Endothelial cell of umbilical vein (primary cell): ENCODE measurements around the gene CHST11. TPM values are rescaled to one million over a fixed set of nuclear protein-coding genes. Genes with fewer than 3 reads are reported as not detected.

Experiments used
- BruUV-seq: library from RNA; stranded (reverse); fragments of 400-500 nt; replicated peaks from 2 replicates; lab custom pipeline; 2021; lab: Mats Ljungman, UMichigan
- CTCF ChIA-PET: fragments of 300-600, 350-600 bp; sonication (Branson Sonifier 250); formaldehyde crosslinking; loops from one replicate; lab custom pipeline; 2021; ENCODE audit warnings: antibody characterized with exemption, inconsistent platforms; lab: Charles Lee
- POLR2A ChIA-PET: fragments of 300-600, 350-600 bp; sonication (Branson Sonifier 250); formaldehyde crosslinking; loops from one replicate; lab custom pipeline; 2021; ENCODE audit warnings: antibody characterized with exemption, inconsistent platforms; lab: Charles Lee
- DNase-seq: peaks from one replicate; pipeline ENCODE4 v3.0.0-alpha.2; 2011; ENCODE audit warnings: low read depth, low spot score
- FAIRE-seq: peaks from 2 replicates; lab custom pipeline; 2011; peaks lifted over from hg19 to GRCh38; lab: Jason Lieb, UNC
- H2AFZ ChIP-seq: 2 replicates; pipeline ENCODE4 v1.6.0; 2012; ENCODE audit warnings: low read depth, low read length, control low read depth, inconsistent platforms
- H3K27ac ChIP-seq: 2 replicates; pipeline ENCODE4 v1.5.1; 2011; ENCODE audit warnings: low read depth, mild to moderate bottlenecking, control low read depth, low read length, moderate library complexity; ENCODE audit not compliant: insufficient read depth
- H3K27me3 ChIP-seq, 2 experiments: 2 replicates each; pipeline versions ENCODE4 v1.6.0 to v1.6.1; 2011; ENCODE audit warnings: low read length in 2 of 2, mixed read lengths in 1 of 2; ENCODE audit not compliant: control insufficient read depth in 2 of 2, insufficient read depth in 2 of 2
- H3K36me3 ChIP-seq, 2 experiments: 2 replicates in 1 of 2; 3 replicates in 1 of 2; pipeline ENCODE4 v1.5.1; 2011; ENCODE audit warnings: low read length in 2 of 2, mild to moderate bottlenecking in 1 of 2, moderate library complexity in 1 of 2; ENCODE audit not compliant: control insufficient read depth in 2 of 2, insufficient read depth in 2 of 2; ENCODE audit errors: extremely low read depth in 1 of 2
- H3K4me1 ChIP-seq: 3 replicates; pipeline ENCODE4 v1.5.1; 2011; ENCODE audit warnings: mild to moderate bottlenecking, low read length; ENCODE audit not compliant: control insufficient read depth, insufficient read depth; ENCODE audit errors: extremely low read depth
- H3K4me2 ChIP-seq: 2 replicates; pipeline ENCODE4 v1.6.1; 2011; ENCODE audit warnings: low read length, control low read depth, mixed read lengths; ENCODE audit not compliant: insufficient read depth
- H3K4me3 ChIP-seq, 3 experiments: fragments of 200-600 bp in 1 of 3; sonication (generic), shearing (Covaris generic) in 1 of 3; replicated peaks in 1 of 3; 2 replicates each; pipeline ENCODE4 v1.5.1; 2011 to 2016; ENCODE audit warnings: control low read depth in 3 of 3, low read length in 3 of 3, mild to moderate bottlenecking in 2 of 3, inconsistent platforms in 1 of 3, low read depth in 1 of 3, moderate library complexity in 1 of 3; ENCODE audit not compliant: insufficient read depth in 1 of 3
- H3K79me2 ChIP-seq: 2 replicates; pipeline ENCODE4 v1.6.0; 2012; ENCODE audit warnings: low read length, inconsistent platforms; ENCODE audit not compliant: control insufficient read depth, insufficient read depth
- H3K9ac ChIP-seq: replicated peaks from 2 replicates; pipeline ENCODE3; 2011; ENCODE audit warnings: low read length, control low read depth; ENCODE audit not compliant: insufficient read depth; ENCODE audit errors: extremely low read depth
- H3K9me1 ChIP-seq: replicated peaks from 3 replicates; pipeline ENCODE4 v1.6.0; 2011; ENCODE audit warnings: mild to moderate bottlenecking, low read length; ENCODE audit not compliant: control insufficient read depth, insufficient read depth; ENCODE audit errors: extremely low read depth
- H3K9me3 ChIP-seq: replicated peaks from 2 replicates; pipeline ENCODE4 v1.5.1; 2012; ENCODE audit warnings: low read length, inconsistent platforms; ENCODE audit not compliant: control insufficient read depth, insufficient read depth
- H4K20me1 ChIP-seq: replicated peaks from 2 replicates; pipeline ENCODE3; 2011; ENCODE audit warnings: mild to moderate bottlenecking, low read length; ENCODE audit not compliant: control insufficient read depth, insufficient read depth; ENCODE audit errors: extremely low read depth
- CTCF ChIP-seq, 2 donors: IDR thresholded peaks; 1 replicate in 1 of 2; 2 replicates in 1 of 2; pipeline ENCODE4 v1.5.1; 2011; ENCODE audit warnings: low read length in 2 of 2, mild to moderate bottlenecking in 2 of 2, moderate library complexity in 2 of 2, control low read depth in 1 of 2, inconsistent platforms in 1 of 2, low read depth in 1 of 2; ENCODE audit not compliant: insufficient read depth in 1 of 2; ENCODE audit errors: extremely low read depth in 1 of 2
- EZH2 ChIP-seq: IDR thresholded peaks from 2 replicates; pipeline ENCODE4 v1.6.1; 2012; ENCODE audit warnings: borderline replicate concordance, low read depth, mild to moderate bottlenecking, moderate library complexity, low read length, inconsistent platforms; ENCODE audit not compliant: severe bottlenecking
- FOS ChIP-seq: IDR thresholded peaks from 2 replicates; pipeline ENCODE4 v1.6.1; 2011; ENCODE audit warnings: mild to moderate bottlenecking, low read length, moderate library complexity, borderline replicate concordance; ENCODE audit not compliant: insufficient read depth
- GATA2 ChIP-seq: IDR thresholded peaks from 2 replicates; pipeline ENCODE4 v1.7.0; 2011; ENCODE audit warnings: low read depth, mild to moderate bottlenecking, moderate library complexity, mixed read lengths, low read length; ENCODE audit not compliant: insufficient read length, insufficient read depth
- JUN ChIP-seq: IDR thresholded peaks from 2 replicates; pipeline ENCODE4 v1.6.1; 2011; ENCODE audit warnings: borderline replicate concordance, low read depth; ENCODE audit not compliant: insufficient read length, insufficient read depth
- MAX ChIP-seq: IDR thresholded peaks from 2 replicates; pipeline ENCODE4 v1.6.1; 2011; ENCODE audit not compliant: insufficient read depth, insufficient read length
- MYC ChIP-seq: IDR thresholded peaks from one replicate; pipeline ENCODE4 v1.6.1; 2011; ENCODE audit warnings: mild to moderate bottlenecking, low read depth, low read length
- POLR2A ChIP-seq: IDR thresholded peaks from 2 replicates; pipeline ENCODE4 v1.6.1; 2012; ENCODE audit warnings: low read depth, mild to moderate bottlenecking, control low read depth, low read length
- POLR2AphosphoS5 ChIP-seq: IDR thresholded peaks from 2 replicates; pipeline ENCODE4 v1.6.1; 2012; ENCODE audit warnings: low read depth, mild to moderate bottlenecking, control low read depth, low read length, moderate library complexity; ENCODE audit not compliant: insufficient read depth
- dilution Hi-C: fragments of 300-500 bp; cut with MboI; formaldehyde crosslinking; loops from one replicate; pipeline ENCODE4 v1.15.0; 2019; ENCODE audit warnings: low sequenced_read_pairs; ENCODE audit not compliant: extremely low pct_ligation_motif_present
- intact Hi-C: fragments of 100-400 bp; cut with micrococcal nuclease; formaldehyde crosslinking; loops from one replicate; pipeline ENCODE4 v1.10.0; 2022
- polyA plus RNA-seq, 4 experiments: library from polyadenylated mRNA; depleted of rRNA in 3 of 4; stranded (reverse) in 3 of 4; unstranded in 1 of 4; fragments of >200 nt; gene quantifications; 2 replicates each; pipeline versions ENCODE4 v1.2.1 to v1.2.3, GENCODE V29; 2011 to 2012; ENCODE audit warnings: missing spikeins in 1 of 4
- total RNA-seq: library from RNA; stranded (reverse); gene quantifications from 2 replicates; pipeline ENCODE4 v1.2.3, GENCODE V29; 2021

The CHST11 gene
- total and polyA plus RNA-seq, 2 donors (not counting 3 experiments of a cell fraction or from before 2014, with no cell fraction given), result 19.7 to 20.9 TPM

- Histone ChIP-seq H3K27me3 (no peaks in the 10 kb centered on the region), H3K9me3 (no peaks in the 10 kb centered on the region), H3K36me3 (no peaks in the 10 kb centered on the region), H3K9me1 (no peaks in the 10 kb centered on the region), H3K9ac (no peak overlapping the region), H3K4me2 (no peak overlapping the region), H3K79me2 (no peaks in the 10 kb centered on the region), H4K20me1 (no peaks in the 10 kb centered on the region), H3K27ac (no peak overlapping the region), H3K4me1 (peaks cover 6% of the 10 kb centered on the region), H2AFZ (no peak overlapping the region), H3K4me3 (no peak overlapping the region)
- TF ChIP-seq JUN, result no peak
- TF ChIP-seq POLR2AphosphoS5, result no peak
- TF ChIP-seq POLR2A, result no peak
- TF ChIP-seq CTCF (IDR thresholded peaks at IDR 0.05; ENCODE audit: extremely low read depth in 1 of 2, insufficient read depth in 1 of 2, low read depth in 1 of 2, low read length in 2 of 2), result no peak
- TF ChIP-seq FOS, result no peak
- TF ChIP-seq GATA2, result no peak
- no peak for TF ChIP-seq MAX
- no peak for TF ChIP-seq EZH2
- TF ChIP-seq MYC, result no peak
- ChIA-PET CTCF (no interaction called here), POLR2A (no interaction called here)
- DNase-seq (no peak), FAIRE-seq (no peak)
- intact Hi-C loops, result no loop called here
- dilution Hi-C loops, result no loop called here
- BruUV-seq, result no TSS peak
Measured at GRCh38 chr12:104700324-104700723, 243.6 kb downstream of the CHST11 start.
